Cardiac muscle cell (in vitro differentiated cells and primary cell): Measurements from ENCODE around the gene ABCA12. TPM values are rescaled to one million over a fixed set of nuclear protein-coding genes. Genes with fewer than 3 reads are reported as not detected.

ENCODE experiments used
- DNase-seq, 2 donors: peaks; one replicate each; pipeline versions ENCODE4 v3.0.0 to v3.0.0-alpha.2; 2010 to 2017; ENCODE audit warnings: low read depth in 1 of 2, low spot score in 1 of 2
- H3K27ac ChIP-seq: fragments of 200-600 bp; sonication (generic); 2 replicates; pipeline ENCODE4 v1.5.1; 2016
- H3K27me3 ChIP-seq: fragments of 200-600 bp; sonication (generic); 2 replicates; pipeline ENCODE4 v1.6.0; 2016; ENCODE audit warnings: control low read depth
- H3K36me3 ChIP-seq: fragments of 200-600 bp; sonication (generic); 2 replicates; pipeline ENCODE4 v1.5.1; 2016; ENCODE audit warnings: control low read depth
- H3K4me1 ChIP-seq: fragments of 200-600 bp; sonication (generic); 2 replicates; pipeline ENCODE4 v1.8.1; 2017; ENCODE audit warnings: low read depth, mild to moderate bottlenecking, mixed run types
- H3K4me3 ChIP-seq: fragments of 200-600 bp; sonication (generic); 2 replicates; pipeline ENCODE4 v1.5.1; 2016; ENCODE audit warnings: mild to moderate bottlenecking
- H3K9me3 ChIP-seq: fragments of 200-600 bp; sonication (generic); 2 replicates; pipeline ENCODE4 v1.5.1; 2017; ENCODE audit warnings: low read depth, mild to moderate bottlenecking, control low read depth
- polyA plus RNA-seq: library from polyadenylated mRNA; unstranded; fragments of >200 nt; fragmentation: Nextera tagmentation; extraction: Ambion mirVana; gene quantifications from 2 replicates; pipeline ENCODE4 v1.2.1, GENCODE V29; 2016
- total RNA-seq: library from RNA; depleted of rRNA; stranded (reverse); fragments of >200 nt; gene quantifications from 2 replicates; pipeline ENCODE4 v1.2.3, GENCODE V29; 2016
- TF ChIP-seq, protein P1 (sequence below): IDR thresholded peaks from 2 replicates; pipeline ENCODE4 v1.5.1; 2012; ENCODE audit warnings: low read depth, mild to moderate bottlenecking, low read length

ABCA12 gene
- total and polyA plus RNA-seq, 2 experiments from 2014 or later: not detected

GRCh38 chr2:215137741-215138340, 585 bp downstream of the ABCA12 start:
- DNase-seq: peak in 1 of 2 donors; percentile 70
- Histone ChIP-seq H3K36me3 (no peaks in the 10 kb centered on the region), H3K27ac (no peak overlapping the region), H3K4me3 (no peak overlapping the region), H3K4me1 (no peaks in the 10 kb centered on the region), H3K9me3 (no peaks in the 10 kb centered on the region), H3K27me3 (no peaks in the 10 kb centered on the region)
- TF ChIP-seq, protein P1, sequence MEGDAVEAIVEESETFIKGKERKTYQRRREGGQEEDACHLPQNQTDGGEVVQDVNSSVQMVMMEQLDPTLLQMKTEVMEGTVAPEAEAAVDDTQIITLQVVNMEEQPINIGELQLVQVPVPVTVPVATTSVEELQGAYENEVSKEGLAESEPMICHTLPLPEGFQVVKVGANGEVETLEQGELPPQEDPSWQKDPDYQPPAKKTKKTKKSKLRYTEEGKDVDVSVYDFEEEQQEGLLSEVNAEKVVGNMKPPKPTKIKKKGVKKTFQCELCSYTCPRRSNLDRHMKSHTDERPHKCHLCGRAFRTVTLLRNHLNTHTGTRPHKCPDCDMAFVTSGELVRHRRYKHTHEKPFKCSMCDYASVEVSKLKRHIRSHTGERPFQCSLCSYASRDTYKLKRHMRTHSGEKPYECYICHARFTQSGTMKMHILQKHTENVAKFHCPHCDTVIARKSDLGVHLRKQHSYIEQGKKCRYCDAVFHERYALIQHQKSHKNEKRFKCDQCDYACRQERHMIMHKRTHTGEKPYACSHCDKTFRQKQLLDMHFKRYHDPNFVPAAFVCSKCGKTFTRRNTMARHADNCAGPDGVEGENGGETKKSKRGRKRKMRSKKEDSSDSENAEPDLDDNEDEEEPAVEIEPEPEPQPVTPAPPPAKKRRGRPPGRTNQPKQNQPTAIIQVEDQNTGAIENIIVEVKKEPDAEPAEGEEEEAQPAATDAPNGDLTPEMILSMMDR: no peak

DNA sequence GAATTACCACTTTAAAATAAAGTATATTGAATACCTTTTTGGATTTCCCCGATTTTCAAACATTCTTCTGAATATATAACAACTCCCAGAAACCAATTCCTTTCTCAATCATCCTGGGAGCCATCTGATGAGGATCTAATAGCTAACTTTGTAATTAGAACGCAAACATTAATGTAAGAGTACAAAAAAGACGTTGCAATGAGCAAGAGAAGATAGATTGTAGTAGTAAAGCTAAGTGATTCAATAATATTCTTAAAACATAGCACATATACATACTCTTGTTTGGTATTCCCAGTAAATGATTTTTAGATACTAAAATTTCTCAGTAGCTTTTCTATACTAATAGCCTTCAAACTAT, 1.1 kb downstream of the ABCA12 start:
- no peak for DNase-seq
- Histone ChIP-seq H3K9me3 (no peaks in the 10 kb centered on the region), H3K27ac (no peak overlapping the region), H3K27me3 (no peaks in the 10 kb centered on the region), H3K36me3 (no peaks in the 10 kb centered on the region), H3K4me3 (no peak overlapping the region), H3K4me1 (no peaks in the 10 kb centered on the region)
- TF ChIP-seq, protein P1: no peak

- peak in 1 of 2 donors; percentile 52 for DNase-seq
- Histone ChIP-seq H3K4me3 (no peak overlapping the region), H3K9me3 (no peaks in the 10 kb centered on the region), H3K36me3 (no peaks in the 10 kb centered on the region), H3K4me1 (no peaks in the 10 kb centered on the region), H3K27ac (no peak overlapping the region), H3K27me3 (no peaks in the 10 kb centered on the region)
- TF ChIP-seq, protein P1: no peak
These were observed 1.6 kb downstream of the ABCA12 start for GRCh38 chr2:215136669-215137328.

DNA sequence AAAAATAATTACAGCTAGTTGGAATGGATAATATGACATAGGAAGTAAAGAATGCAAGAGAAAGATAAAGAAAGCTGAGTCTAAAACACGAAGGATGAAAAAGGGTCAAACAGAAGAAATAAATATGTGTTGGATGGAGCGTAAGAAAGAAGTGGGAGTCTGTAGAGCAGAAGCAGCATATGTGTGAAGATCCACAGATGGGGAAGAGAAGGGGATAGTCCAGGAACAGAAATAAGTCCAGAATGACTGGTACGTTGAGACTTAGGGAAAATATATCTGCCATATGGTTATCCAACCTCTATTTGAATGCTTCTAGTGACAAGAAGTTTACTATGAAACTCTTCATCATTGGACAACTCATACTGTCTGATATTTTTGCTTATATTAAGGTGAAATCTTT, 18.0 kb downstream of the ABCA12 start:
- no peak for DNase-seq
- TF ChIP-seq, protein P1: no peak
- Histone ChIP-seq H3K36me3 (no peaks in the 10 kb centered on the region), H3K27me3 (no peaks in the 10 kb centered on the region), H3K27ac (no peak overlapping the region), H3K4me3 (no peak overlapping the region), H3K9me3 (no peaks in the 10 kb centered on the region), H3K4me1 (no peaks in the 10 kb centered on the region)

DNA sequence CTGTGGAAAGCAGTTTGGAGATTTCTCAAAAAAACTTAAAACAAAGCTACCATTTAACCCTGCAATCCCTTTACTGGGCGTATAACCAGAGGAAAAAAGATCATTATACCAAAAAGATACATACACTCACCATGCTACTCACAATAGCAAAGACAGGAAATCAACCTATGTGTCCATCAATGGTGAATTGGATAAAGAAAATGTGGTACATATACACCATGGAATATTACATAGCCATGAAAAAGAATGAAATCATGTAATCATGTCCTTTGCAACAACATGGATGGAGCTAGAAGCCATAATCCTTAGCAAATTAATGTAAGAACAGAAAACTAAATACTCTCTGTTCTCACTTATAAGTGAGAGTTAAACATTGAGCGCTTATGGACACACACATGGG, 18.6 kb downstream of the ABCA12 start:
- Histone ChIP-seq H3K4me3 (no peak overlapping the region), H3K27ac (no peak overlapping the region), H3K9me3 (no peaks in the 10 kb centered on the region), H3K27me3 (no peaks in the 10 kb centered on the region), H3K36me3 (no peaks in the 10 kb centered on the region), H3K4me1 (no peaks in the 10 kb centered on the region)
- no peak for DNase-seq
- TF ChIP-seq, protein P1: no peak
